Stimulated activated memory B cell treated with anti-CD40 and anti-IgM and Interleukin-4, amounts not matched to agents 10 μg/mL and 1 μg/mL and 100 μg/mL, for 72 hours (primary cell): ENCODE data around the gene VPREB3.

ENCODE experiments used
- ATAC-seq: fragments of 150-1000 bp; cut with Tn5 transposase; 2 replicates; pipeline ENCODE4 v1.10.0; 2021
- H3K27ac Mint-ChIP-seq: one replicate; pipeline ENCODE4 v1.8.0; 2022; ENCODE audit warnings: mild to moderate bottlenecking, mixed read lengths
- H3K27me3 Mint-ChIP-seq: one replicate; pipeline ENCODE4 v1.8.0; 2022; ENCODE audit warnings: mixed read lengths
- H3K36me3 Mint-ChIP-seq: one replicate; pipeline ENCODE4 v1.8.0; 2022; ENCODE audit warnings: mixed read lengths
- H3K4me1 Mint-ChIP-seq: one replicate; pipeline ENCODE4 v1.8.0; 2022; ENCODE audit warnings: mixed read lengths
- H3K4me3 Mint-ChIP-seq: one replicate; pipeline ENCODE4 v1.8.0; 2022; ENCODE audit warnings: mild to moderate bottlenecking, moderate library complexity, mixed read lengths
- H3K9me3 Mint-ChIP-seq: one replicate; pipeline ENCODE4 v1.8.0; 2022; ENCODE audit warnings: mixed read lengths

Gene VPREB3

DNA sequence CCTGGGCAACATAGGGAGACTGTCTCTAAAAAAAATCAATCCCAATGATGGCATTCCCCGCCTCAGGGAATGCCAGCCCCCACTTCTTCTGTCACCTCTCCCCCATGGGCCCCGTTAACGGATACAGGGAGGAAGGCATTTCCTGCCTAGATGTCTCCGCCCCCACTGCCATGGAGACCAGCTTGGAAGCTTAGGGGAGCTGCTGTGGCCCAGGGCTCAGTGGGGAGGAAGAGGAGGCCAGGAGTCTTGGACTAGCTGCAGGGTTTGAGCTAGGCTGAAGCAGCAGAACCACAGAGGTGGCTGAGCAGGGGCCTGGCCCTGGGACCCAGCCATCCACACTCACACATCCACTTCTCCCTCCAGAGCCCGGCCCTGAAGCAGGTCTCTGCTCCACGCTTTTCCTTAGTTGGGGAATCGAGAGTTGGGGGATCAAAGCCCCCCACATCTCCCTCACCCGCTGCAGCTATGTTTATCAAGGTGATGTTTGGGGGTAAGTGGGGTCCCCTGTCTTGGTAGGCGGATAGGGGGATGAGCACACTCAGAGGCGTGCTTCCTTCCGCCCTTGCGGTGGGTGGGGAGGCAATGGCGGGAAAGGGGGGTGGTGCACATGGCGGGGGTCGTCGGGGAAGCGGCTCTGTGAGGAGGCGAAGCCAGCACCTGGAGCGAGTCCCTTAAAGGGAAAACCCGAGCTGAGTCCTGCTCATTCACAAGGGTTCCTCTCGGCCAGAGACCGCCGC, 8.8 kb upstream of the VPREB3 start, which contains the start of gene C22orf15:
C22orf15 (plus strand) TSS at position 149 of the 737 bp plus-strand sequence; CDS start at position 466, 317 bp downstream.
- peak within 1 kb of the TSS; percentile 57 for H3K4me3 Mint-ChIP-seq
- H3K27ac Mint-ChIP-seq = peak within 1 kb of the TSS; percentile 45
- no peaks in the 10 kb centered on the region for H3K9me3 Mint-ChIP-seq
- ATAC-seq = no peak
- H3K4me1 Mint-ChIP-seq = peaks cover 48% of the 10 kb centered on the region
- H3K27me3 Mint-ChIP-seq = no peaks in the 10 kb centered on the region
- peaks cover 5% of the 10 kb centered on the region for H3K36me3 Mint-ChIP-seq

DNA sequence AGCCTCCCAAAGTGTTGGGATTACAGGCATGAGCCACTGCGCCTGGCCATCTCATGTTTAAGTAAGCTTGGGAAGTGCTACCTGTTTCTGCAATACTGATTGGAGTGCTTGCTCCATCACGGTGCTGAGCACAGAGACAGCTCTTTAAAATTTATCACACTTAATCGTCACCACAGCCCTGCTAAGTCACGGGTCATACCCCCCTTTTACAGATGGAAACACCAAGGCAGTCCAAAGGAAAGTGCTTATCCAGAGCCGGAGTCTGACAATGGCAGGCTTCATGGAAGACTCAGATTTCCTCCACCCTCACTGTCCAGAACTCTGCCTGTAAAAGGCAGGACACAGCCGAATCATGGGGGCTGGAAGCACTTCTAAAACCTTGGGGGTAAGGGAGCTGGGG, 5.8 kb upstream of the VPREB3 start:
- Mint-ChIP-seq H3K27ac (peak overlapping the region; percentile 10), H3K4me1 (peaks cover 47% of the 10 kb centered on the region), H3K27me3 (no peaks in the 10 kb centered on the region), H3K4me3 (no peak overlapping the region), H3K9me3 (no peaks in the 10 kb centered on the region), H3K36me3 (peaks cover 2% of the 10 kb centered on the region)
- ATAC-seq = no peak

DNA sequence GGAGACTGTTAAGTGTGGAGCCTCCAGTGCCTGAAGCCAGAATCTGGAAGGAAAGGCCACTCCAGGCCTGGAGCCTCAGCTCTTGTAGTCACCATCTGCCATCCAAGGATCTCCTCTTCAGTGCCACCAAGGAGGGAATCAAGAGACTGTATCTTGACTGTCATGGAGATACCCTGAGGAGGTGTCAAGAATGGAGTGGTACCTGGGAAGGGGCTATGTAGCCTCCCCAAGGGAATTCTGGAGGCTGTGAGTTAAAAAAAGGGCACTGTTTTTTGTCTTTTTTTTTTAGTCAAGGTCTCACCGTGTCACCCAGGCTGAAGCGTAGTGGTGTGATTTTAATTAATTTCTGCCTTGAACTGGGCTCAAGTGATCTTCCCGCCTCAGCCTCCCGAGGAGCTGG, 5.3 kb upstream of the VPREB3 start:
- Mint-ChIP-seq H3K4me1 (peaks cover 47% of the 10 kb centered on the region), H3K4me3 (no peak overlapping the region), H3K27me3 (no peaks in the 10 kb centered on the region), H3K27ac (no peak overlapping the region), H3K9me3 (no peaks in the 10 kb centered on the region), H3K36me3 (no peaks in the 10 kb centered on the region)
- ATAC-seq = no peak

DNA sequence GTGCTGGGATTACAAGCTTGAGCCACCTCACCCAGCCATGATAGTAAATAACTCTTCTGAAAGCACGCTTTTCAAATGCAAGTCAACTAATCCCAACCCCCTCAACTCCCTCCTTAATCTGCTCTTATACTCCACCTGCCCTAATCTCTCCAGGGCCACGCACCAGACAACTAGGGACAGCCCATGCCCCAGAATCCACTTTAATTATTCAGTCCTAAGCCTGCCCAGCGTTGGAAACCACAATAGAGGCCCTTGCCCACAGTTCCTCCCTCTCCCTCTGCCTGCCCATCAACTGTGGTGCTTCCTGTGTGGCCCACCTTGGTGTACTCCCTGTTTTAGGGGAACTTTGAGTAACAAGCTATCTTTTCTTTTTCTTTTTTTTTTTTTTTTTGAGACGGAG, 2.7 kb upstream of the VPREB3 start:
- Mint-ChIP-seq H3K36me3 (no peaks in the 10 kb centered on the region), H3K27ac (no peak overlapping the region), H3K4me1 (peaks cover 53% of the 10 kb centered on the region), H3K27me3 (no peaks in the 10 kb centered on the region), H3K4me3 (no peak overlapping the region), H3K9me3 (no peaks in the 10 kb centered on the region)
- no peak for ATAC-seq

DNA sequence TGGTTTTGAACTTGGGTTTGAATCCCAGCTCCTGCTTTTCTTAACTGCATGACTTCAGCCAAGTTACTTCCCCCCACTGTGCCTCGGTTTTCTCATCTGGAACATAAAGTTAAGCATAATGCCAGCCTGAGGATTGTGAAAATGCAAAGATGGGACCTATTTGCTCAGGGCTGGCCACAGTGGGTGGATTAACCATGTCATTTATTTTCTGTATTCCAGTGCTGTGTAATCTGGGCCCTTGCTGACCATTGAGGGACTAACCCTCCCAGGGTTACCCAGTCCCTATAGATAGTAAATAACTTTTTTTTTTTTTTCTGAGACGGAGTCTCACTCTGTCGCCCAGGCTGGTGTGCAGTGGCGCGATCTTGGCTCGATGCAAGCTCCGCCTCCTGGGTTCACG, 1.5 kb upstream of the VPREB3 start:
- peaks cover 61% of the 10 kb centered on the region for H3K4me1 Mint-ChIP-seq
- H3K9me3 Mint-ChIP-seq = no peaks in the 10 kb centered on the region
- no peak for ATAC-seq
- no peaks in the 10 kb centered on the region for H3K36me3 Mint-ChIP-seq
- no peaks in the 10 kb centered on the region for H3K27me3 Mint-ChIP-seq
- no peak overlapping the region for H3K4me3 Mint-ChIP-seq
- H3K27ac Mint-ChIP-seq = no peak overlapping the region

DNA sequence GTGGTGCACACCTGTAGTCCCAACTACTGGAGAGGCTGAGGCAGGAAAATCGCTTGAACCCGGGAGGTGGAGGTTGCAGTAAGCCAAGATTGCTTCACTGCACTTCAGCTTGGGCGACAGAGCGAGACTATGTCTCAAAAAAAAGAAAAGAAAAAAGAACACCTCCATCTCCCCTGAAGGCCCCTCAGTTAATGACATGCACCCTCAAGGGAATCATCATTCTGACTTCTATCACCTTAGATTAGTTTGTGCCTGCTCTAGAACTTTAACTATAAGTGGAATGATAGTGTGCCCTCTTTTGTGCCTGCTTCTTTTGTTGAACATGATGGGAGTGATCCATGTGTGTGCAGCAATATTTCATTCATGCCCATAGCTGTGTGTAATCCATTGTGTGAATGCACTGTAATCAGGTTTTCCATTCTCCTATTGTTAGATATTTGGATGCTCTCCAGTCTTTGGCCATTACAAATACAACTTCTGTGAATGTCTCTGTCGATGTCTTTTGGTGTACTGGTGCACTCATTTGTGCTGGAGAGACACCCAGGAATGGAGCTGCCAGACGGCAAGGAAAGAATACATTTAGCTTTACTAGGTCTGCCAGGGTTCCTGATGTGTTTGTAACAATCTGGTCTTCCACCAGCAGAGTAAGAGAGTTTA, 883 bp upstream of the VPREB3 start:
- Mint-ChIP-seq H3K27me3 (no peaks in the 10 kb centered on the region), H3K4me1 (peaks cover 67% of the 10 kb centered on the region), H3K4me3 (no peak overlapping the region), H3K27ac (peak overlapping the region; percentile 95), H3K9me3 (no peaks in the 10 kb centered on the region), H3K36me3 (no peaks in the 10 kb centered on the region)
- no peak for ATAC-seq

DNA sequence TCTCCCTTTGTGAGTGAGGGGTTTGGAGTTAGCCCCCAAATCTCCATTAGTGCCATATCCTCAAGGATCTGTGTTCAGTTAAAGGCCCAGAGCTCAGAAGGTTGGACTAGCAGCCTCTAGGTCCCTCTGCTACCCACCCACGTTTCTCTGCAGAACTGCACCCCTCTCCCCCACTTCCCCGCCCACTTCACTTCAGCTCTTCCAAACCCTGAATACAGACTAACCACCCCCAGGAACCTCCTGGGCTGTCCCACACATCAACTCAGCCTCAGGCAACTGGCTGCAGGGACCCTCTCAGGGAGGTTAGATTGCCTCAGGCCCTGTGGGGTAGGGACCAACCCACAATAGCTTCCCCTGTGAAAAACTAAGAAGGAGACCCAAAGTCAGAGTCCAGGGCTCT, 840 bp downstream of the VPREB3 start:
- Mint-ChIP-seq H3K9me3 (no peaks in the 10 kb centered on the region), H3K27me3 (no peaks in the 10 kb centered on the region), H3K4me3 (peak overlapping the region; percentile 91), H3K4me1 (peaks cover 74% of the 10 kb centered on the region), H3K36me3 (no peaks in the 10 kb centered on the region), H3K27ac (peak overlapping the region; percentile 95)
- no peak for ATAC-seq

DNA sequence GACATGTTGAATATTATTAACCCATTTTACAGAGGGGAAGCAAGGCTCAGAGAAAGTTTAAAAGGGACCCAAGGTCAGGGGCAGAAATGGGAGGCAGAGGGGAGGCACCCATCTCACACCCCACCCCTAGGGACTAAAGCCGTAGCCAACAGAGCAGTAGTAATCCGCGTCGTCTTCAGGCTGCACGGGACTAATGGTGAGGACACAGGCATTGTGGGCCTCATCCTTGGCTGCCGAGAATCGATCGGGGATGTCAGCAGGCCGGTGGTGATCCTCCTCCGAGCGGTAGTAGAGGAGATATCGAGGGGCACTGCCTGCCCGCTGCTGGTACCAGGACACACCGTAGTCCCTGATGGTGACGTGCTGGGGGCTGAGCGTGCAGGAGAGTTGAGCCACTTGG, 1.5 kb downstream of the VPREB3 start:
- peak overlapping the region; percentile 91 for H3K4me3 Mint-ChIP-seq
- no peaks in the 10 kb centered on the region for H3K9me3 Mint-ChIP-seq
- ATAC-seq = peak; percentile 74
- peak overlapping the region; percentile 95 for H3K27ac Mint-ChIP-seq
- H3K27me3 Mint-ChIP-seq = no peaks in the 10 kb centered on the region
- H3K4me1 Mint-ChIP-seq = peaks cover 73% of the 10 kb centered on the region
- H3K36me3 Mint-ChIP-seq = no peaks in the 10 kb centered on the region

DNA sequence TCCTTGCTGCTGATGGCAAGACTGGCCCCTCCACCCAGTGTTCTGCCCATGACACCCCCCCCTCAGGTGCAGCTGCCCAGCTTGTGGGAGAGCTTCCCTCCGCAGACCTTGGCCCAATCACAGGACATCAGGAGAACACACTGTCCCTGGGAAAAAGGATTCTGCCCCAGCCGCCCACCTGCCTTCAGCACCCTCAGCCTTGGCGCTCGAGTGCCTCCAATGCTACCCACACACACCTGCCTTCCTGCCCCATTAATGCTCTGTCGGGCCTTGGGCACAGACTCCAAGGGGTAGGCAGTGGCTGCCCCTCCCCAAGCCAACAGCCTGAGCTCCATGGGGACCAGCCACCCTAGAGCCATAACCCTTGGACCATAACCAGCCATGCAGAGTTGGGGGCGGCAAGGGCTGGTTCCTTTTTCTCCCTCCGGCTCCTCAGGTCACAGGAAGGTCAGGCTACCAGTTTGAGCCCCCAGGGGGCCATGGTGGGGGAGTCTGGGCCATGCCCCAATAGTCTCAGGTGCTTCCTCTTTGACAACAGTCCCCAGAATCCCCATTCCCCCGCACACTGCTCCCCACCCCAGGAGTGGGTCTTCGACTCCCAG, 2.0 kb downstream of the VPREB3 start:
- H3K4me1 Mint-ChIP-seq = peaks cover 67% of the 10 kb centered on the region
- H3K9me3 Mint-ChIP-seq = no peaks in the 10 kb centered on the region
- no peaks in the 10 kb centered on the region for H3K27me3 Mint-ChIP-seq
- peak overlapping the region; percentile 95 for H3K27ac Mint-ChIP-seq
- peak overlapping the region; percentile 91 for H3K4me3 Mint-ChIP-seq
- H3K36me3 Mint-ChIP-seq = no peaks in the 10 kb centered on the region
- ATAC-seq = peak; percentile 89

DNA sequence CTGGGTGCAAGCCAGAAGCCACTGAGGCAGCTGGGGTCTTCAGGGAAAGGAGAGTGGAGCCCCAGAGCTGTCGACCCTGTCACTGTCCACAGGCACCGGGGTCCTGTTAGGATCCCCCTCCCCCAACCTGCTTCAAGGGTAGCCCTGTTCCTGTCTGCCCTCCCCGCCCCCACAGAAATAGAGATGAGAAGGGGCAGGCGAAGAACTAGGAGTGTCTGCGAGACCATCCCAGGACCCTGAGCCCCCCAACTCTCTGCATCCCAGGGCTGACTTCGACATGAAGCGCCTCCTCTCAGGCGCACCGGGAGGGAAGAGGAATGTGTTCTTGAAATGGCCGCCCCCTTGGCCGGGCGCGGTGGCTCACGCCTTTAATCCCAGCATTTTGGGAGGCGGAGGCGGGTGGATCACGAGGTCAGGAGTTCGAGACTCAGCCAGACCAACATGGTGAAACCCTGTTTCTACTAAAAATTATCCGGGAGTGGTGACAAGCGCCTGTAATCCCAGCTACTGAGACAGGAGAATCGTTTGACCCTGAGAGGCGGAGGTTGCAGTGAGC, 2.7 kb downstream of the VPREB3 start:
- H3K4me1 Mint-ChIP-seq = peaks cover 66% of the 10 kb centered on the region
- H3K27me3 Mint-ChIP-seq = no peaks in the 10 kb centered on the region
- H3K27ac Mint-ChIP-seq = peak overlapping the region; percentile 95
- H3K36me3 Mint-ChIP-seq = no peaks in the 10 kb centered on the region
- H3K4me3 Mint-ChIP-seq = peak overlapping the region; percentile 91
- no peaks in the 10 kb centered on the region for H3K9me3 Mint-ChIP-seq
- ATAC-seq = peak; percentile 5

DNA sequence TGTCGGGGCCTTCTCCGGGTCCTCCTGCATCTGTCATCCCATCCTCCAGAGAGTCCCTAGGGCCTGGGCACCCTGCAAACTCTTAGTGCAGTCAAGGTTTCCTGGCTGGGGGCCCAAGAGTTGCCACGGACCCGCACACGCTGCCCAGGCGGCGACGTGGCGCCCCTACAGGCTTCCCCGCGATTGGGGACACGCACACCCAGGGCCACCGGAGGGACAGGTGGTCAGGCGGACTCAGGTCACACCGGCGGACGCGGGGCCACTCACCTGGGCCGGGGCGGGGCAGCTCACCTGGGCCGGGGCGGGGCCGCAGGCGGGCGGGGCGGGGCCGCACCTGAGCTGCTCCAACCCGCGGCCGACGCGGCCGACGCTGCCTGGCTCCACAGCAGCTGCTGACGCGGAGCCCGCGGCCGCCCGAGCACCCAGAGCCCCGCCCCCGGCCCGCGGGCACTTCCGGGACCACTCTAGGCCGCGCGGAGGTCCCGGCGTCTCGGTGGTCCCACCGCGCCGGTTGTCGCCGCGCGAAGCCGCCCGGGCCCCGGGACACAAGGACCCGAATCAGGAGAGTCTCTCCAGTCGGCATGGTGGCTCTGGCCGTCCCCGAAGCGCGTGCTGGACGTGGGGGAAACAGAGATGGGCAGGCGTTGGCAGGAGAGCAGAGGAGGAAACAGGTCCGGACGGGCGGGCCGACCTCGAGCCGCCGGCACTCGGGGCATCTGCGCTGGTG, 3.3 kb downstream of the VPREB3 start, which contains the start of gene ZNF70:
ZNF70 (minus strand) TSS at position 399 of the 727 bp plus-strand sequence. CDS start 5,972 bp downstream, outside the sequence.
- Mint-ChIP-seq H3K4me1 (peaks cover 64% of the 10 kb centered on the region), H3K36me3 (no peaks in the 10 kb centered on the region), H3K27me3 (no peaks in the 10 kb centered on the region), H3K27ac (peak within 1 kb of the TSS; percentile 95), H3K4me3 (peak within 1 kb of the TSS; percentile 91), H3K9me3 (no peaks in the 10 kb centered on the region)
- ATAC-seq = peak; percentile 85

DNA sequence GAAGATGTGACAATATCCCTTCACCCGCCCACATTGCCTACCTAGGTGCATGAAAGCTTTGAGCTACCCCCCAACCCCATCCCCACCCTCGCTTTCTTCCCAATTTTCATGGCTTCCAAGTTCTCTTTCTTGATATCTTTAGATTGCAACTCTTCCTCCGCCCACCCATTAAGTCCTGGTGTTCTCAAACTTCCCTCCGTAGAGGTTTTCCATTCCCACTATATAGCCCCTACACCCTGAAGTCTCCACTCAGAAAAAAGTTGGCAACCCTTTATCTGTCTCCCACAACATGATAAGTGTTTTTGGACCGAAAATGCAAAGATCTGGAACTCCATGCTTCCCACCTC, 3.9 kb downstream of the VPREB3 start:
- Mint-ChIP-seq H3K4me3 (peak overlapping the region; percentile 84), H3K4me1 (peaks cover 62% of the 10 kb centered on the region)

DNA sequence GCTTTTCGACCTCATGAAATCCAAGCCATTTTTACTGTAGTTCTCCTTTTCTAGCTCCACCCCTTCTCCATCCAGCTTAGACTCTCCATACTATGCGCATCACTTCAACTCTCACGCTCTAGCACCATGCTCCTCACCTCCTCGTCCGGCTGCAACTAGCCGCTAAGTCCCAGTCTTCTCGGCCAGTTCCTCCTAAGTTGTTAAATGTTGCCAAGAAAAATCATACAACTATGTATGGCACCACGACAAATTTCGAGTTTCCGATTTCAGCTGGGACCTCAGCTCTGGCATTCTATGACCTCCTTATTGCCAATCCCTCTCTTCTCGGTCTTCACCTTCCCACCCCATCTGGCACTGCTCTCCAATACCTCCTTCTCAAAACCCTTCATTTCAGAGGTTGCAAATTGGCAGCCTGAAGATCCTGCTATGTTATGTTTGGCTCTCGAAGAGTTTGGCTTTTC, 4.4 kb downstream of the VPREB3 start:
- no peak for ATAC-seq
- H3K4me1 Mint-ChIP-seq = peaks cover 57% of the 10 kb centered on the region
- no peak overlapping the region for H3K27ac Mint-ChIP-seq
- H3K36me3 Mint-ChIP-seq = peaks cover 5% of the 10 kb centered on the region
- no peaks in the 10 kb centered on the region for H3K27me3 Mint-ChIP-seq
- H3K9me3 Mint-ChIP-seq = no peaks in the 10 kb centered on the region
- no peak overlapping the region for H3K4me3 Mint-ChIP-seq

More for the DNA sequence above, 3.9 kb downstream of the VPREB3 start:
- Mint-ChIP-seq H3K9me3 (no peaks in the 10 kb centered on the region), H3K27me3 (no peaks in the 10 kb centered on the region), H3K36me3 (peaks cover under 1% of the 10 kb centered on the region), H3K27ac (peak overlapping the region; percentile 95)
- ATAC-seq = no peak

DNA sequence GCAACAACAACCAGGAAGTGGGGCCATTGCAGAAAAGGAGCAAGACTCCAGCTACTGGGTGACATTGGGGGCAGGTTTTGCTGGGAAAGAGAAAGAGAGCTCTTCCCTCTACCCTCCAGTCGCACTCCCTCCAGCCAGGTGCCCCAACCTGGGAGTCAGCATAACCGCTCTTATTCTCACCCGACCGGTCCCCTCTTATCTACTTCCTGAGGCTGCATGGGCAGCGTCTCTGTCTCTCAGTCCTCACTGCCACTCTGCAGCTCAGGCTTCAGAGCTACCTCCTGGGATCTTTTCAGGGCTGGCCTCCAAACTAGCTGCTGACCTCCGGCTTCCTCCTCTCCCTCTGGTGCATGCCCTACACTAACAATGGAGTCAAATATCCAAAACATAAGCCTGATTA, 8.4 kb downstream of the VPREB3 start:
- no peaks in the 10 kb centered on the region for H3K27me3 Mint-ChIP-seq
- H3K4me3 Mint-ChIP-seq = no peak overlapping the region
- peaks cover 25% of the 10 kb centered on the region for H3K36me3 Mint-ChIP-seq
- ATAC-seq = no peak
- H3K27ac Mint-ChIP-seq = no peak overlapping the region
- peaks cover 8% of the 10 kb centered on the region for H3K9me3 Mint-ChIP-seq
- H3K4me1 Mint-ChIP-seq = peaks cover 20% of the 10 kb centered on the region

DNA sequence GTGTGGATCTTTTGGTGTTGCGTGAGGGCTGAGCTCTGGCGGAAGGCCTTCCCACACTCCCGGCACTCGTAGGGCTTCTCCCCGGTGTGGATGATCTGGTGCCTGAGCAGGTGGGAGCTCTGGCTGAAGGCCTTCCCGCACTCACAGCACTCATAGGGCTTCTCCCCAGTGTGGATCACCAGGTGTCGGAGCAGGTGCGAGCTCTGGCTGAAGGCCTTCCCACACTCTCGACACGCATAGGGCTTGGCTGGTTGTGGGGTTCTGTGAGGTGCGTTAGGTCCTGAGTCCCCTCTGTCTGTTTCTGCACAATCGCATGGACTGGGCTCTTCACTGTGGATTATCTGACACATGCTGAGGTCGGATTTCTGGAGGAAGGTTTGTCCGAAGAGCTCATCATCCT, 9.7 kb downstream of the VPREB3 start:
- no peak for ATAC-seq
- H3K27me3 Mint-ChIP-seq = no peaks in the 10 kb centered on the region
- H3K4me3 Mint-ChIP-seq = no peak overlapping the region
- peaks cover 25% of the 10 kb centered on the region for H3K36me3 Mint-ChIP-seq
- H3K27ac Mint-ChIP-seq = no peak overlapping the region
- H3K9me3 Mint-ChIP-seq = peaks cover 8% of the 10 kb centered on the region
- H3K4me1 Mint-ChIP-seq = peaks cover 7% of the 10 kb centered on the region
